GM23338 (cell line): ENCODE data around the gene IHH. TPM values are rescaled to one million over a fixed set of nuclear protein-coding genes. Genes with fewer than 3 reads are reported as not detected.

Experiments used
- ATAC-seq: fragments of 200-7000 bp; cut with Tn5 transposase; 3 replicates; pipeline ENCODE4 v1.9.1; 2020
- DNase-seq: peaks from one replicate; pipeline ENCODE4 v3.0.0-alpha.2; 2015; ENCODE audit warnings: low spot score
- H2AFZ ChIP-seq: fragments of 200-600 bp; sonication (generic); 2 replicates; pipeline ENCODE4 v1.8.0; 2016; ENCODE audit warnings: antibody characterized with exemption, mild to moderate bottlenecking, moderate library complexity
- H3F3A ChIP-seq: fragments of 200-600 bp; sonication (generic); replicated peaks from 2 replicates; pipeline ENCODE4 v1.8.0; 2017; ENCODE audit warnings: antibody characterized with exemption, mixed run types, low read depth
- H3K27ac ChIP-seq: fragments of 200-600 bp; sonication (generic); 2 replicates; pipeline ENCODE4 v1.6.1; 2016; ENCODE audit warnings: low read depth
- H3K27me3 ChIP-seq: fragments of 200-600 bp; sonication (generic); 2 replicates; pipeline ENCODE4 v1.8.0; 2016; ENCODE audit warnings: mild to moderate bottlenecking, mixed run types, moderate library complexity; ENCODE audit not compliant: insufficient read depth
- H3K36me3 ChIP-seq: fragments of 200-600 bp; sonication (generic); 2 replicates; pipeline ENCODE4 v1.8.0; 2016; ENCODE audit warnings: mild to moderate bottlenecking; ENCODE audit not compliant: insufficient read depth
- H3K4me1 ChIP-seq: fragments of 200-600 bp; sonication (generic); 2 replicates; pipeline ENCODE4 v1.8.0; 2016; ENCODE audit warnings: mild to moderate bottlenecking, moderate library complexity; ENCODE audit not compliant: insufficient read depth
- H3K4me2 ChIP-seq: fragments of 200-600 bp; sonication (generic); 2 replicates; pipeline ENCODE4 v1.7.1; 2017; ENCODE audit warnings: mixed run types
- H3K4me3 ChIP-seq: fragments of 200-600 bp; sonication (generic); 2 replicates; pipeline ENCODE4 v1.6.1; 2016; ENCODE audit warnings: mixed run types
- H3K79me2 ChIP-seq: fragments of 200-600 bp; sonication (generic); replicated peaks from 2 replicates; pipeline ENCODE4 v1.8.0; 2017; ENCODE audit warnings: mild to moderate bottlenecking; ENCODE audit not compliant: insufficient read depth
- H3K9me2 ChIP-seq: fragments of 200-600 bp; sonication (generic); 2 replicates; pipeline ENCODE4 v1.8.0; 2017; ENCODE audit not compliant: insufficient read depth
- H4K20me1 ChIP-seq: fragments of 200-600 bp; sonication (generic); replicated peaks from 2 replicates; pipeline ENCODE4 v1.8.0; 2017; ENCODE audit warnings: mild to moderate bottlenecking; ENCODE audit not compliant: insufficient read depth
- H3K27ac Mint-ChIP-seq: 2 replicates; pipeline ENCODE4 v1.8.0; 2020; ENCODE audit warnings: inconsistent platforms, mild to moderate bottlenecking, moderate library complexity, mixed read lengths
- H3K27me3 Mint-ChIP-seq: 3 replicates; pipeline ENCODE4 v1.8.0; 2022; ENCODE audit warnings: low read depth, mild to moderate bottlenecking, moderate library complexity, mixed read lengths, inconsistent platforms; ENCODE audit not compliant: insufficient read depth, poor library complexity
- H3K36me3 Mint-ChIP-seq: 3 replicates; pipeline ENCODE4 v1.8.0; 2021; ENCODE audit warnings: low read depth, mild to moderate bottlenecking, inconsistent platforms, moderate library complexity, mixed read lengths
- H3K4me1 Mint-ChIP-seq: 3 replicates; pipeline ENCODE4 v1.8.0; 2020; ENCODE audit warnings: mild to moderate bottlenecking, inconsistent platforms, mixed read lengths
- H3K4me3 Mint-ChIP-seq: 3 replicates; pipeline ENCODE4 v1.8.0; 2021; ENCODE audit warnings: moderate library complexity, mild to moderate bottlenecking, inconsistent platforms, mixed read lengths
- H3K9me3 Mint-ChIP-seq: 3 replicates; pipeline ENCODE4 v1.8.0; 2020; ENCODE audit warnings: moderate library complexity, mild to moderate bottlenecking, inconsistent platforms, mixed read lengths
- JUNB ChIP-seq: IDR thresholded peaks from one replicate; pipeline ENCODE4 v1.6.1; 2016; ENCODE audit warnings: antibody characterized with exemption; ENCODE audit not compliant: unreplicated experiment
- POLR2AphosphoS5 ChIP-seq: IDR thresholded peaks from 2 replicates; pipeline ENCODE4 v1.6.1; 2016; ENCODE audit warnings: antibody characterized with exemption, low read depth
- STAT1 ChIP-seq: IDR thresholded peaks from one replicate; pipeline ENCODE4 v1.6.1; 2016; ENCODE audit warnings: antibody characterized with exemption; ENCODE audit not compliant: unreplicated experiment
- polyA plus RNA-seq: library from polyadenylated mRNA; unstranded; fragments of >200 nt; fragmentation: Nextera tagmentation; extraction: Ambion mirVana; gene quantifications from 2 replicates; pipeline ENCODE4 v1.2.1, GENCODE V29; 2016
- total RNA-seq: library from RNA; depleted of rRNA; stranded (reverse); fragments of >200 nt; shearing (Covaris generic); gene quantifications from 2 replicates; pipeline ENCODE4 v1.2.3, GENCODE V29; 2014
- TF ChIP-seq, protein P1 (sequence below): fragments of 250-450 bp; sonication (Bioruptor Pico); IDR thresholded peaks from 2 replicates; pipeline ENCODE4 v1.5.0; 2020; ENCODE audit warnings: mild to moderate bottlenecking, moderate library complexity
- TF ChIP-seq, protein P2 (sequence below): IDR thresholded peaks from one replicate; pipeline ENCODE4 v1.6.1; 2018; ENCODE audit warnings: antibody characterized with exemption; ENCODE audit not compliant: unreplicated experiment
- TF ChIP-seq, protein P3 (sequence below), 2 experiments: fragments of 200-600 bp in 1 of 2; sonication (generic) in 1 of 2; conservative IDR thresholded peaks; 2 replicates each; pipeline versions ENCODE4 v1.5.1 to v1.6.1; 2016 to 2017; ENCODE audit warnings: antibody characterized with exemption in 2 of 2, low read depth in 2 of 2, mild to moderate bottlenecking in 2 of 2, moderate library complexity in 1 of 2

Gene IHH
- total and polyA plus RNA-seq, 2 experiments from 2014 or later = not detected

GRCh38 chr2:219095406-219095935, 34.8 kb upstream of the IHH start (continued):
- TF ChIP-seq, protein P1, sequence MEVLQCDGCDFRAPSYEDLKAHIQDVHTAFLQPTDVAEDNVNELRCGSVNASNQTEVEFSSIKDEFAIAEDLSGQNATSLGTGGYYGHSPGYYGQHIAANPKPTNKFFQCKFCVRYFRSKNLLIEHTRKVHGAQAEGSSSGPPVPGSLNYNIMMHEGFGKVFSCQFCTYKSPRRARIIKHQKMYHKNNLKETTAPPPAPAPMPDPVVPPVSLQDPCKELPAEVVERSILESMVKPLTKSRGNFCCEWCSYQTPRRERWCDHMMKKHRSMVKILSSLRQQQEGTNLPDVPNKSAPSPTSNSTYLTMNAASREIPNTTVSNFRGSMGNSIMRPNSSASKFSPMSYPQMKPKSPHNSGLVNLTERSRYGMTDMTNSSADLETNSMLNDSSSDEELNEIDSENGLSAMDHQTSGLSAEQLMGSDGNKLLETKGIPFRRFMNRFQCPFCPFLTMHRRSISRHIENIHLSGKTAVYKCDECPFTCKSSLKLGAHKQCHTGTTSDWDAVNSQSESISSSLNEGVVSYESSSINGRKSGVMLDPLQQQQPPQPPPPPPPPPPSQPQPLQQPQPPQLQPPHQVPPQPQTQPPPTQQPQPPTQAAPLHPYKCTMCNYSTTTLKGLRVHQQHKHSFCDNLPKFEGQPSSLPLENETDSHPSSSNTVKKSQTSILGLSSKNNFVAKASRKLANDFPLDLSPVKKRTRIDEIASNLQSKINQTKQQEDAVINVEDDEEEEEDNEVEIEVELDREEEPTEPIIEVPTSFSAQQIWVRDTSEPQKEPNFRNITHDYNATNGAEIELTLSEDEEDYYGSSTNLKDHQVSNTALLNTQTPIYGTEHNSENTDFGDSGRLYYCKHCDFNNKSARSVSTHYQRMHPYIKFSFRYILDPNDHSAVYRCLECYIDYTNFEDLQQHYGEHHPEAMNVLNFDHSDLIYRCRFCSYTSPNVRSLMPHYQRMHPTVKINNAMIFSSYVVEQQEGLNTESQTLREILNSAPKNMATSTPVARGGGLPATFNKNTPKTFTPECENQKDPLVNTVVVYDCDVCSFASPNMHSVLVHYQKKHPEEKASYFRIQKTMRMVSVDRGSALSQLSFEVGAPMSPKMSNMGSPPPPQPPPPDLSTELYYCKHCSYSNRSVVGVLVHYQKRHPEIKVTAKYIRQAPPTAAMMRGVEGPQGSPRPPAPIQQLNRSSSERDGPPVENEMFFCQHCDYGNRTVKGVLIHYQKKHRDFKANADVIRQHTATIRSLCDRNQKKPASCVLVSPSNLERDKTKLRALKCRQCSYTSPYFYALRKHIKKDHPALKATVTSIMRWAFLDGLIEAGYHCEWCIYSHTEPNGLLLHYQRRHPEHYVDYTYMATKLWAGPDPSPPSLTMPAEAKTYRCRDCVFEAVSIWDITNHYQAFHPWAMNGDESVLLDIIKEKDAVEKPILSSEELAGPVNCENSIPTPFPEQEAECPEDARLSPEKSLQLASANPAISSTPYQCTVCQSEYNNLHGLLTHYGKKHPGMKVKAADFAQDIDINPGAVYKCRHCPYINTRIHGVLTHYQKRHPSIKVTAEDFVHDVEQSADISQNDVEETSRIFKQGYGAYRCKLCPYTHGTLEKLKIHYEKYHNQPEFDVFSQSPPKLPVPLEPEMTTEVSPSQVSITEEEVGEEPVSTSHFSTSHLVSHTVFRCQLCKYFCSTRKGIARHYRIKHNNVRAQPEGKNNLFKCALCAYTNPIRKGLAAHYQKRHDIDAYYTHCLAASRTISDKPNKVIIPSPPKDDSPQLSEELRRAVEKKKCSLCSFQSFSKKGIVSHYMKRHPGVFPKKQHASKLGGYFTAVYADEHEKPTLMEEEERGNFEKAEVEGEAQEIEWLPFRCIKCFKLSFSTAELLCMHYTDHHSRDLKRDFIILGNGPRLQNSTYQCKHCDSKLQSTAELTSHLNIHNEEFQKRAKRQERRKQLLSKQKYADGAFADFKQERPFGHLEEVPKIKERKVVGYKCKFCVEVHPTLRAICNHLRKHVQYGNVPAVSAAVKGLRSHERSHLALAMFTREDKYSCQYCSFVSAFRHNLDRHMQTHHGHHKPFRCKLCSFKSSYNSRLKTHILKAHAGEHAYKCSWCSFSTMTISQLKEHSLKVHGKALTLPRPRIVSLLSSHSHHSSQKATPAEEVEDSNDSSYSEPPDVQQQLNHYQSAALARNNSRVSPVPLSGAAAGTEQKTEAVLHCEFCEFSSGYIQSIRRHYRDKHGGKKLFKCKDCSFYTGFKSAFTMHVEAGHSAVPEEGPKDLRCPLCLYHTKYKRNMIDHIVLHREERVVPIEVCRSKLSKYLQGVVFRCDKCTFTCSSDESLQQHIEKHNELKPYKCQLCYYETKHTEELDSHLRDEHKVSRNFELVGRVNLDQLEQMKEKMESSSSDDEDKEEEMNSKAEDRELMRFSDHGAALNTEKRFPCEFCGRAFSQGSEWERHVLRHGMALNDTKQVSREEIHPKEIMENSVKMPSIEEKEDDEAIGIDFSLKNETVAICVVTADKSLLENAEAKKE (CRISPR knock-in tag) = no peak

DNA sequence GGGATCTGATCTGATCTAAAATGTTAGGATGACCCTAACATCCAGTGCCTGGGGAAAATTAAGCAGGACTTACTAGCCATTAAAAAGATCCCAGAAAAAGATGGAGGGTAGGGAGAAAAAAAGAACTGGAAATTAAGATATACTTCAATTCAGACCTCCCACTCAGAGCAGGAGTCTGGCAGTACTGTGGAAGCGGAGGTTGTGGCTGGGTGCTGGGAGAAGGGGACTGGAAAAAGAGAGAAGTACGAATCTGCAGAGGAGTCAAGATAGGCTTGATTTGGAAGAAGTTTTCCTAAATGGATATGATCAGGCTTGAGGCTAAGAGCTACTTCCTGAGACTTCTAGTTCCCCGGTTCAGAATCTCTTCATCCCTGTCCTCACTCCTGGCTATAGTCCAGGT, 33.5 kb upstream of the IHH start:
- Histone ChIP-seq H3K79me2 (no peaks in the 10 kb centered on the region), H3K9me2 (no peaks in the 10 kb centered on the region), H3F3A (no peaks in the 10 kb centered on the region), H3K4me3 (no peak overlapping the region), H3K27me3 (no peaks in the 10 kb centered on the region), H3K27ac (no peak overlapping the region), H4K20me1 (peaks cover 3% of the 10 kb centered on the region; the same call in 1 of the 2 replicates), H3K36me3 (no peaks in the 10 kb centered on the region), H2AFZ (no peak overlapping the region), H3K4me2 (no peak overlapping the region), H3K4me1 (no peaks in the 10 kb centered on the region)
- no peaks in the 10 kb centered on the region for H3K36me3 Mint-ChIP-seq
- peaks cover 2% of the 10 kb centered on the region for H3K27me3 Mint-ChIP-seq
- H3K4me1 Mint-ChIP-seq = peaks cover 18% of the 10 kb centered on the region
- no peak overlapping the region for H3K4me3 Mint-ChIP-seq
- H3K9me3 Mint-ChIP-seq = no peaks in the 10 kb centered on the region
- no peak for ATAC-seq
- H3K27ac Mint-ChIP-seq = no peak overlapping the region
- no peak for DNase-seq
- TF ChIP-seq STAT1 = no peak
- TF ChIP-seq POLR2AphosphoS5 = no peak
- TF ChIP-seq, protein P2, sequence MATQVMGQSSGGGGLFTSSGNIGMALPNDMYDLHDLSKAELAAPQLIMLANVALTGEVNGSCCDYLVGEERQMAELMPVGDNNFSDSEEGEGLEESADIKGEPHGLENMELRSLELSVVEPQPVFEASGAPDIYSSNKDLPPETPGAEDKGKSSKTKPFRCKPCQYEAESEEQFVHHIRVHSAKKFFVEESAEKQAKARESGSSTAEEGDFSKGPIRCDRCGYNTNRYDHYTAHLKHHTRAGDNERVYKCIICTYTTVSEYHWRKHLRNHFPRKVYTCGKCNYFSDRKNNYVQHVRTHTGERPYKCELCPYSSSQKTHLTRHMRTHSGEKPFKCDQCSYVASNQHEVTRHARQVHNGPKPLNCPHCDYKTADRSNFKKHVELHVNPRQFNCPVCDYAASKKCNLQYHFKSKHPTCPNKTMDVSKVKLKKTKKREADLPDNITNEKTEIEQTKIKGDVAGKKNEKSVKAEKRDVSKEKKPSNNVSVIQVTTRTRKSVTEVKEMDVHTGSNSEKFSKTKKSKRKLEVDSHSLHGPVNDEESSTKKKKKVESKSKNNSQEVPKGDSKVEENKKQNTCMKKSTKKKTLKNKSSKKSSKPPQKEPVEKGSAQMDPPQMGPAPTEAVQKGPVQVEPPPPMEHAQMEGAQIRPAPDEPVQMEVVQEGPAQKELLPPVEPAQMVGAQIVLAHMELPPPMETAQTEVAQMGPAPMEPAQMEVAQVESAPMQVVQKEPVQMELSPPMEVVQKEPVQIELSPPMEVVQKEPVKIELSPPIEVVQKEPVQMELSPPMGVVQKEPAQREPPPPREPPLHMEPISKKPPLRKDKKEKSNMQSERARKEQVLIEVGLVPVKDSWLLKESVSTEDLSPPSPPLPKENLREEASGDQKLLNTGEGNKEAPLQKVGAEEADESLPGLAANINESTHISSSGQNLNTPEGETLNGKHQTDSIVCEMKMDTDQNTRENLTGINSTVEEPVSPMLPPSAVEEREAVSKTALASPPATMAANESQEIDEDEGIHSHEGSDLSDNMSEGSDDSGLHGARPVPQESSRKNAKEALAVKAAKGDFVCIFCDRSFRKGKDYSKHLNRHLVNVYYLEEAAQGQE = no peak
- TF ChIP-seq, protein P3, sequence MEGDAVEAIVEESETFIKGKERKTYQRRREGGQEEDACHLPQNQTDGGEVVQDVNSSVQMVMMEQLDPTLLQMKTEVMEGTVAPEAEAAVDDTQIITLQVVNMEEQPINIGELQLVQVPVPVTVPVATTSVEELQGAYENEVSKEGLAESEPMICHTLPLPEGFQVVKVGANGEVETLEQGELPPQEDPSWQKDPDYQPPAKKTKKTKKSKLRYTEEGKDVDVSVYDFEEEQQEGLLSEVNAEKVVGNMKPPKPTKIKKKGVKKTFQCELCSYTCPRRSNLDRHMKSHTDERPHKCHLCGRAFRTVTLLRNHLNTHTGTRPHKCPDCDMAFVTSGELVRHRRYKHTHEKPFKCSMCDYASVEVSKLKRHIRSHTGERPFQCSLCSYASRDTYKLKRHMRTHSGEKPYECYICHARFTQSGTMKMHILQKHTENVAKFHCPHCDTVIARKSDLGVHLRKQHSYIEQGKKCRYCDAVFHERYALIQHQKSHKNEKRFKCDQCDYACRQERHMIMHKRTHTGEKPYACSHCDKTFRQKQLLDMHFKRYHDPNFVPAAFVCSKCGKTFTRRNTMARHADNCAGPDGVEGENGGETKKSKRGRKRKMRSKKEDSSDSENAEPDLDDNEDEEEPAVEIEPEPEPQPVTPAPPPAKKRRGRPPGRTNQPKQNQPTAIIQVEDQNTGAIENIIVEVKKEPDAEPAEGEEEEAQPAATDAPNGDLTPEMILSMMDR (conservative IDR thresholded peaks at IDR 0.05; ENCODE audit: low read depth in 2 of 2) = no peak
- no peak for TF ChIP-seq JUNB
